Neural progenitor cell (in vitro differentiated cells): ENCODE results near the gene UBE2S.

Experiments used
- CTCF ChIP-seq: fragments of 200-600 bp; sonication (generic); IDR thresholded peaks from 2 replicates; pipeline ENCODE4 v1.5.1; 2017; ENCODE audit warnings: antibody characterized with exemption, mild to moderate bottlenecking
- EZH2 ChIP-seq: fragments of 200-600 bp; sonication (generic); IDR thresholded peaks from 2 replicates; pipeline ENCODE4 v1.6.1; 2017; ENCODE audit warnings: antibody characterized with exemption, mild to moderate bottlenecking, moderate library complexity
- EZH2phosphoT487 ChIP-seq: fragments of 200-600 bp; sonication (generic); IDR thresholded peaks from 2 replicates; pipeline ENCODE4 v1.6.1; 2017; ENCODE audit warnings: antibody characterized with exemption

- TF ChIP-seq CTCF (no peak), EZH2phosphoT487 (no peak), EZH2 (no peak)
Measured at GRCh38 chr19:55406091-55406825, 1.3 kb downstream of the UBE2S start.
